Articular chondrocyte of knee joint (primary cell): ENCODE results near the gene LORICRIN. TPM values are rescaled to one million over a fixed set of nuclear protein-coding genes. Genes with fewer than 3 reads are reported as not detected.

Source experiments
- total RNA-seq: library from RNA; depleted of rRNA; stranded (reverse); fragments of >200 nt; gene quantifications from 2 replicates; pipeline ENCODE4 v1.2.3, GENCODE V29; 2012

LORICRIN gene
- not detected in 2 replicates for total RNA-seq

GRCh38 chr1:153259387-153259786 lies at the start of gene LORICRIN:
Gene LORICRIN (plus strand): TSS chr1:153259687. CDS start chr1:153260950, 1,263 bp downstream.

GRCh38 chr1:153217212-153217611 lies 42.3 kb upstream of the LORICRIN start, which contains the start of gene PRR9:
Gene PRR9 (plus strand): TSS chr1:153217584. CDS start chr1:153218145, 561 bp downstream.

Other genes starting within 250 kb of the LORICRIN start
- gene SPRR1B, start 228.5 kb upstream of the LORICRIN start, total RNA-seq, result not detected in 2 replicates
- gene SPRR2D, start 218.6 kb upstream of the LORICRIN start, total RNA-seq, result not detected in 2 replicates
- gene SPRR2A, start 202.2 kb upstream of the LORICRIN start, total RNA-seq, result not detected in 2 replicates
- gene SPRR2B, start 188.1 kb upstream of the LORICRIN start, total RNA-seq, result not detected in 2 replicates
- gene SPRR2E, start 165.2 kb upstream of the LORICRIN start, total RNA-seq, result not detected in 2 replicates
- not detected in 2 replicates for gene SPRR2F, start 146.2 kb upstream of the LORICRIN start, total RNA-seq
- gene SPRR2G, start 108.8 kb upstream of the LORICRIN start, total RNA-seq, result not detected in 2 replicates
- not detected in 2 replicates for gene LELP1, start 56.3 kb upstream of the LORICRIN start, total RNA-seq
- not detected in 2 replicates for gene PRR9, start 42.1 kb upstream of the LORICRIN start, total RNA-seq
- not detected in 2 replicates for gene PGLYRP3, start 53.3 kb downstream of the LORICRIN start, total RNA-seq
- gene PGLYRP4, start 89.2 kb downstream of the LORICRIN start, total RNA-seq, result not detected in 2 replicates
- not detected in 2 replicates for gene S100A9, start 98.2 kb downstream of the LORICRIN start, total RNA-seq
- gene S100A12, start 115.9 kb downstream of the LORICRIN start, total RNA-seq, result not detected in 2 replicates
- not detected in 2 replicates for gene S100A8, start 131.4 kb downstream of the LORICRIN start, total RNA-seq
- not detected in 2 replicates for gene S100A7A, start 156.8 kb downstream of the LORICRIN start, total RNA-seq
- gene S100A7, start 201.0 kb downstream of the LORICRIN start, total RNA-seq, result not detected in 2 replicates